Muscle of back (tissue), 13 donors: ENCODE data around the gene GBX1. TPM values are rescaled to one million over a fixed set of nuclear protein-coding genes. Genes with fewer than 3 reads are reported as not detected.

ENCODE experiments used
- DNase-seq, 3 donors: peaks; one replicate each; pipeline versions ENCODE4 v3.0.0 to v3.0.0-alpha.2; 2013
- long read RNA-seq, 9 donors: transcript quantifications; one replicate each; lab custom pipeline, GENCODE V29; 2026
- polyA plus RNA-seq, 10 donors: library from polyadenylated mRNA; unstranded; fragments of 120-200 nt; gene quantifications; one replicate each; pipeline ENCODE4 v1.2.1, GENCODE V29; 2013; ENCODE audit not compliant: insufficient read length in 10 of 10

GBX1 gene
- polyA plus RNA-seq, result 1 to 10 TPM in 6 of 10 donors, under 1 TPM in 4; 0.66 to 3.3 (median 1.3) TPM
- long read RNA-seq, donor 1, result 0 reads
- long read RNA-seq, donor 2, result 0 reads
- long read RNA-seq, donor 3, result 0 reads
- long read RNA-seq, donor 4, result 0 reads
- long read RNA-seq, donor 5, result 0 reads
- long read RNA-seq, donor 6, result 0 reads
- long read RNA-seq, donor 7, result 0 reads
- long read RNA-seq, donor 8, result 0 reads
- long read RNA-seq, donor 9, result 0 reads

GRCh38 chr7:151167197-151167961, at the start of gene GBX1:
Gene GBX1, minus strand, starts transcription at chr7:151167694. Its CDS starts 146 bp downstream, at chr7:151167548.
- peak; percentile 24 to 48 (median 45) for DNase-seq

- DNase-seq, result no peak
Measured at GRCh38 chr7:151215396-151215795, 47.9 kb upstream of the GBX1 start.

- no peak for DNase-seq
Measured at GRCh38 chr7:151213826-151214225, 46.3 kb upstream of the GBX1 start.

GRCh38 chr7:151212626-151213025, 45.1 kb upstream of the GBX1 start:
- no peak for DNase-seq

- no peak for DNase-seq
Measured at GRCh38 chr7:151211155-151211772, 43.8 kb upstream of the GBX1 start.

- no peak for DNase-seq
Measured at GRCh38 chr7:151210087-151210854, 42.8 kb upstream of the GBX1 start, which contains the start of gene H2BK1. Gene H2BK1, minus strand, starts transcription at chr7:151210488. Its CDS starts 170 bp downstream, at chr7:151210318.

GRCh38 chr7:151209588-151209987, 42.1 kb upstream of the GBX1 start:
- DNase-seq, result no peak

GRCh38 chr7:151208253-151208862, 40.9 kb upstream of the GBX1 start:
- DNase-seq, result no peak

- DNase-seq, result no peak
Measured at GRCh38 chr7:151207804-151208203, 40.3 kb upstream of the GBX1 start.

GRCh38 chr7:151207315-151207714, 39.8 kb upstream of the GBX1 start:
- no peak for DNase-seq

GRCh38 chr7:151206914-151207313, 39.4 kb upstream of the GBX1 start:
- DNase-seq, result no peak

GRCh38 chr7:151205730-151206129, 38.2 kb upstream of the GBX1 start:
- DNase-seq, result no peak

- DNase-seq, result no peak
Measured at GRCh38 chr7:151204383-151205032, 37.0 kb upstream of the GBX1 start.

GRCh38 chr7:151202836-151203235, 35.3 kb upstream of the GBX1 start:
- DNase-seq, result no peak

GRCh38 chr7:151201751-151202150, 34.3 kb upstream of the GBX1 start:
- DNase-seq, result no peak

- DNase-seq, result no peak
Measured at GRCh38 chr7:151201344-151201743, 33.9 kb upstream of the GBX1 start.

GRCh38 chr7:151198945-151199848, 31.7 kb upstream of the GBX1 start:
- peak in 2 of 3 donors; percentile 27 to 64 for DNase-seq

GRCh38 chr7:151197932-151198331, 30.4 kb upstream of the GBX1 start:
- DNase-seq, result no peak

GRCh38 chr7:151195616-151196450, 28.3 kb upstream of the GBX1 start:
- no peak for DNase-seq
